ENCODE results near the gene ARPC5.
A peak's percentile ranks its signal among the peaks of the same experiment; 100 is the strongest.

The ARPC5 gene

DNA sequence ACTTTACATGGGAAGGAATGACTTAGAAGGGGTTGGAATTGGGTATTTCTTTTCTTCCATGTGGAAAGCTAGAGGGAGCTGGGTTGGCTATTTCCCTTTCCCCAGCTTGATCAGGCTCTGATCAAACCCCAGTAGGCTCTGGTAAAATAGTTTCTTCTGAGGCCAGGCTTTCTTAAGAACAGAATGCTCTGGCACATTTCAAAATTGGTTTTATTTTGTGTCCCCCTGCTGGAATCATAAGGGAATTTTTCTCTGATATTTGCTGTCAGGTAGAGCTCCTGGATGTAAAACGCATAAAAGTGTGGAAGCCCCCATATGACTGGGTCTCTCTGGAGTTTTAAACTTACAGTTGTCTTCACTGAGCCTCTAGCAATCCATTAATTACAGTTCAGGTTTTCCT, 34.6 kb upstream of the ARPC5 start:
- peaks cover 28% of the 10 kb centered on the region for H3K27me3 ChIP-seq
- TF ChIP-seq CTCF (IDR thresholded peaks at IDR 0.05), result no peak
- H3K9me3 ChIP-seq, result no peaks in the 10 kb centered on the region
- no peak overlapping the region for H3K4me3 ChIP-seq (ENCODE audit: low read depth in 1 of 2, low read length in 1 of 2)
- H3K27ac ChIP-seq, result no peak overlapping the region
- H3K4me1 ChIP-seq (ENCODE audit: control insufficient read depth in 1 of 2, insufficient read depth in 1 of 2, low read depth in 1 of 2, low read length in 1 of 2), result peaks cover 9 to 15% of the 10 kb centered on the region in 2 experiments
- no peaks in the 10 kb centered on the region for H3K36me3 ChIP-seq

- H3K36me3 ChIP-seq, result no peaks in the 10 kb centered on the region
- H3K4me1 ChIP-seq (ENCODE audit: control insufficient read depth in 1 of 2, insufficient read depth in 1 of 2, low read depth in 1 of 2, low read length in 1 of 2), result peaks cover 42 to 44% of the 10 kb centered on the region in 2 experiments
- H3K4me3 ChIP-seq (ENCODE audit: low read depth in 1 of 2, low read length in 1 of 2), result no peak overlapping the region
- no peak for TF ChIP-seq CTCF (IDR thresholded peaks at IDR 0.05)
- no peak overlapping the region for H3K27ac ChIP-seq
- H3K9me3 ChIP-seq, result no peaks in the 10 kb centered on the region
- no peaks in the 10 kb centered on the region for H3K27me3 ChIP-seq
Observed at GRCh38 chr1:183656355-183656754, 20.8 kb upstream of the ARPC5 start.

DNA sequence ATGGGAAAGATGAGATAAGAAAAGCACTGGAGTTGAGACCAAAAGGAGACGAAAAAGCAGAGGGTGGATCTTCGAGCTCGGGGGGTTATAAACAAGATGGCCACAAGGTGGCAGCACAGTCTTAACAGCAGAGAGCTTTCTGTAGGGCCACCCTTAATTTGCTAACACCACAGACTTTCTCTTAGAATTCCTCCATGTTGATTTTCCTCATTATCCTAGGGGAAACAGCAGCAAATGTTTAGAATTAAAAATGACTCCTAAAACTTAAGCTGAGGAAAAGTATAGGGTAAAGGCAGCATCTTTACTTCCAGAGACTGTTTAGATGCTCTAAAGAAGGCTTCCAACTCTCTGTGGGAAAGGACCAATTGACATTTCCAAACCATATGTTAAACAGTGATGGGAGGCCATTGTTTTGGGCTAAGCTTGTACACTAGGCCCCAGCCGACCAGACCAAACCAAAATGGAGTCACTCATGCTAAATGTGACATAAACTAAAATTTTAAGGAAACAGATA, 20.0 kb upstream of the ARPC5 start:
- Histone ChIP-seq H3K36me3 (no peaks in the 10 kb centered on the region), H3K9me3 (no peaks in the 10 kb centered on the region), H3K27ac (peak overlapping the region; percentile 81), H3K4me3 (ENCODE audit: low read depth in 1 of 2, low read length in 1 of 2) (no peak overlapping the region), H3K4me1 (ENCODE audit: control insufficient read depth in 1 of 2, insufficient read depth in 1 of 2, low read depth in 1 of 2, low read length in 1 of 2) (peaks cover 44 to 46% of the 10 kb centered on the region in 2 experiments), H3K27me3 (no peaks in the 10 kb centered on the region)
- peak; percentile 83 for TF ChIP-seq CTCF (IDR thresholded peaks at IDR 0.05)

- Histone ChIP-seq H3K9me3 (no peaks in the 10 kb centered on the region), H3K36me3 (no peaks in the 10 kb centered on the region), H3K4me1 (ENCODE audit: control insufficient read depth in 1 of 2, insufficient read depth in 1 of 2, low read depth in 1 of 2, low read length in 1 of 2) (peaks cover 44 to 46% of the 10 kb centered on the region in 2 experiments), H3K27ac (peak overlapping the region; percentile 81), H3K4me3 (ENCODE audit: low read depth in 1 of 2, low read length in 1 of 2) (no peak overlapping the region), H3K27me3 (no peaks in the 10 kb centered on the region)
- no peak for TF ChIP-seq CTCF (IDR thresholded peaks at IDR 0.05)
Observed at GRCh38 chr1:183654706-183655105, 19.1 kb upstream of the ARPC5 start.

GRCh38 chr1:183653876-183654451, 18.4 kb upstream of the ARPC5 start:
- Histone ChIP-seq H3K4me3 (ENCODE audit: low read depth in 1 of 2, low read length in 1 of 2) (no peak overlapping the region), H3K27me3 (no peaks in the 10 kb centered on the region), H3K9me3 (no peaks in the 10 kb centered on the region), H3K27ac (peak overlapping the region; percentile 81), H3K36me3 (no peaks in the 10 kb centered on the region), H3K4me1 (ENCODE audit: control insufficient read depth in 1 of 2, insufficient read depth in 1 of 2, low read depth in 1 of 2, low read length in 1 of 2) (peaks cover 44 to 46% of the 10 kb centered on the region in 2 experiments)
- no peak for TF ChIP-seq CTCF (IDR thresholded peaks at IDR 0.05)
